ENCODE data around the gene LY6G5C. TPM values are rescaled to one million over a fixed set of nuclear protein-coding genes. Genes with fewer than 3 reads are reported as not detected.

The LY6G5C gene
- total and polyA plus RNA-seq, 2 experiments from 2014 or later, result 1.7 to 5.1 TPM

- H3K4me3 ChIP-seq, result no peak overlapping the region
- H3K36me3 ChIP-seq (ENCODE audit: low read depth), result peaks cover 50% of the 10 kb centered on the region
- H3K79me2 ChIP-seq (ENCODE audit: insufficient read depth), result peaks cover 20% of the 10 kb centered on the region
- no peaks in the 10 kb centered on the region for H4K20me1 ChIP-seq (ENCODE audit: insufficient read depth)
- TF ChIP-seq EZH2 (IDR thresholded peaks at IDR 0.05; ENCODE audit: insufficient read depth, poor library complexity, severe bottlenecking) (no peak), EZH2phosphoT487 (IDR thresholded peaks at IDR 0.05; ENCODE audit: insufficient read depth, low read depth) (no peak)
- H3F3A ChIP-seq (ENCODE audit: insufficient read depth), result peaks cover 28% of the 10 kb centered on the region
- H2AFZ ChIP-seq, result no peak overlapping the region
- DNase-seq, result no peak
- H3K9me2 ChIP-seq (ENCODE audit: insufficient read depth), result no peaks in the 10 kb centered on the region
- no peaks in the 10 kb centered on the region for H3K27me3 ChIP-seq (replicated peaks; ENCODE audit: insufficient read depth)
- no peaks in the 10 kb centered on the region for H3K9me3 ChIP-seq (ENCODE audit: low read depth)
- H3K27ac ChIP-seq, result no peak overlapping the region
- WGBS, 2 experiments (ENCODE audit: low coverage in 1 of 2, low lambda C conversion rate in 2 of 2, missing lambda C conversion rate in 2 of 2), result 87 to 92% methylated on average over 14 to 17 of the region's 17 CpGs
- no peak overlapping the region for H3K9ac ChIP-seq
- in situ Hi-C loops (cut with MboI), result no loop called here
- H3K4me1 ChIP-seq (ENCODE audit: insufficient read depth), result peaks cover 11% of the 10 kb centered on the region
- H3K4me2 ChIP-seq (ENCODE audit: unreplicated experiment), result no peak overlapping the region
Observed at GRCh38 chr6:31643818-31644454, 36.9 kb downstream of the LY6G5C start.

- no peak overlapping the region for H3K4me3 ChIP-seq
- H3K79me2 ChIP-seq (ENCODE audit: insufficient read depth), result peaks cover 12% of the 10 kb centered on the region
- no peaks in the 10 kb centered on the region for H4K20me1 ChIP-seq (ENCODE audit: insufficient read depth)
- in situ Hi-C loops (cut with MboI), result no loop called here
- DNase-seq, result no peak
- H3K9ac ChIP-seq, result no peak overlapping the region
- H3K27me3 ChIP-seq (replicated peaks; ENCODE audit: insufficient read depth), result no peaks in the 10 kb centered on the region
- H3K36me3 ChIP-seq (ENCODE audit: low read depth), result peaks cover 45% of the 10 kb centered on the region
- peaks cover 12% of the 10 kb centered on the region for H3K4me1 ChIP-seq (ENCODE audit: insufficient read depth)
- H3K4me2 ChIP-seq (ENCODE audit: unreplicated experiment), result no peak overlapping the region
- peaks cover 37% of the 10 kb centered on the region for H3F3A ChIP-seq (ENCODE audit: insufficient read depth)
- 91 to 93% methylated on average over 6 of the region's 6 CpGs for WGBS, 2 experiments (ENCODE audit: low coverage in 1 of 2, low lambda C conversion rate in 2 of 2, missing lambda C conversion rate in 2 of 2)
- H2AFZ ChIP-seq, result no peak overlapping the region
- no peaks in the 10 kb centered on the region for H3K9me2 ChIP-seq (ENCODE audit: insufficient read depth)
- no peak overlapping the region for H3K27ac ChIP-seq
- TF ChIP-seq EZH2phosphoT487 (IDR thresholded peaks at IDR 0.05; ENCODE audit: insufficient read depth, low read depth), result no peak
- TF ChIP-seq EZH2 (IDR thresholded peaks at IDR 0.05; ENCODE audit: insufficient read depth, poor library complexity, severe bottlenecking), result no peak
- H3K9me3 ChIP-seq (ENCODE audit: low read depth), result no peaks in the 10 kb centered on the region
Observed at GRCh38 chr6:31642798-31643570, 37.9 kb downstream of the LY6G5C start.

DNA sequence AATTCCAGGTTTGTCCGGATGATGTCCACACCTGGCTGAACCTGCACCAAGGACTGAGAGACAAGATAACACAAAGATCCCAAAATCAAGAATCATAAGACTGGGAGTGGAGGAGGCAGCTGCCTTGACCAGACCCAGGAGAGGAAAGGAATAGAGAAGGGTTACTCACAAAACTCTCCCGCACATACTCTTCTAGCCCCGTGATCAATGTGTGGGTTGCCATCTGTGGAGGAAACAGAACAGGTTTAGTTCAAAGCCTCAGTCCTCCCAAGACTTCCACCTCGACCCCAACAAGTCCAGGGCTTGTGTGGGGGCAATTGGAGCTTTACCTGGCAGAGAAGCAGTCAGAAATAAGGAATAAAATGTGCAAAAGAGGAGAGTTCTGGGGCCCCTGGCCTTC is 39.5 kb downstream of the LY6G5C start:
- in situ Hi-C loops (cut with MboI), result no loop called here
- Histone ChIP-seq H3K4me2 (ENCODE audit: unreplicated experiment) (no peak overlapping the region), H3K9me3 (ENCODE audit: low read depth) (no peaks in the 10 kb centered on the region), H3K79me2 (ENCODE audit: insufficient read depth) (no peaks in the 10 kb centered on the region), H3K9me2 (ENCODE audit: insufficient read depth) (no peaks in the 10 kb centered on the region), H3K27ac (no peak overlapping the region), H3K27me3 (replicated peaks; ENCODE audit: insufficient read depth) (no peaks in the 10 kb centered on the region), H3K4me3 (no peak overlapping the region), H4K20me1 (ENCODE audit: insufficient read depth) (no peaks in the 10 kb centered on the region), H3K9ac (no peak overlapping the region), H3K4me1 (ENCODE audit: insufficient read depth) (peaks cover 12% of the 10 kb centered on the region), H3K36me3 (ENCODE audit: low read depth) (peaks cover 51% of the 10 kb centered on the region), H3F3A (ENCODE audit: insufficient read depth) (peaks cover 51% of the 10 kb centered on the region), H2AFZ (no peak overlapping the region)
- no peak for DNase-seq
- whole genome bisulfite sequencing, 2 experiments (ENCODE audit: low coverage in 1 of 2, low lambda C conversion rate in 2 of 2, missing lambda C conversion rate in 2 of 2), result 78 to 86% methylated on average over 4 of the region's 4 CpGs
- no peak for TF ChIP-seq EZH2phosphoT487 (IDR thresholded peaks at IDR 0.05; ENCODE audit: insufficient read depth, low read depth)
- TF ChIP-seq EZH2 (IDR thresholded peaks at IDR 0.05; ENCODE audit: insufficient read depth, poor library complexity, severe bottlenecking), result no peak

GRCh38 chr6:31640612-31641011 is 40.3 kb downstream of the LY6G5C start:
- Histone ChIP-seq H3K27ac (peak overlapping the region; percentile 84; the same call in 1 of the 2 replicates), H3K9ac (no peak overlapping the region), H3K9me3 (ENCODE audit: low read depth) (no peaks in the 10 kb centered on the region), H3K27me3 (replicated peaks; ENCODE audit: insufficient read depth) (no peaks in the 10 kb centered on the region), H3K4me3 (no peak overlapping the region), H3K9me2 (ENCODE audit: insufficient read depth) (no peaks in the 10 kb centered on the region), H3K4me2 (ENCODE audit: unreplicated experiment) (no peak overlapping the region), H3F3A (ENCODE audit: insufficient read depth) (peaks cover 58% of the 10 kb centered on the region), H3K36me3 (ENCODE audit: low read depth) (peaks cover 52% of the 10 kb centered on the region), H4K20me1 (ENCODE audit: insufficient read depth) (no peaks in the 10 kb centered on the region), H3K4me1 (ENCODE audit: insufficient read depth) (peaks cover 12% of the 10 kb centered on the region), H3K79me2 (ENCODE audit: insufficient read depth) (no peaks in the 10 kb centered on the region; the same call in 1 of the 2 replicates), H2AFZ (no peak overlapping the region)
- no peak for DNase-seq
- in situ Hi-C loops (cut with MboI), result no loop called here
- WGBS, 2 experiments (ENCODE audit: low coverage in 1 of 2, low lambda C conversion rate in 2 of 2, missing lambda C conversion rate in 2 of 2), result 93 to 94% methylated on average over 6 of the region's 6 CpGs
- TF ChIP-seq EZH2 (IDR thresholded peaks at IDR 0.05; ENCODE audit: insufficient read depth, poor library complexity, severe bottlenecking), result no peak
